B cell (primary cell): ENCODE measurements around the gene HSPA12B. TPM values are rescaled to one million over a fixed set of nuclear protein-coding genes. Genes with fewer than 3 reads are reported as not detected.
A peak's percentile ranks its signal among the peaks of the same experiment; 100 is the strongest.

ENCODE experiments used
- ATAC-seq: fragments of 200-7000 bp; cut with Tn5 transposase; one replicate; pipeline ENCODE4 v1.10.0; 2021; ENCODE audit warnings: low read depth, mild to moderate bottlenecking, moderate number of reproducible peaks, moderate library complexity
- CTCF ChIA-PET: fragments of 350-600 bp; sonication (Branson Sonifier 250); formaldehyde crosslinking; loops from one replicate; lab custom pipeline; 2021; ENCODE audit warnings: antibody characterized with exemption, inconsistent platforms; lab: Charles Lee
- POLR2A ChIA-PET: fragments of 350-600 bp; sonication (Branson Sonifier 250); formaldehyde crosslinking; loops from one replicate; lab custom pipeline; 2021; ENCODE audit warnings: antibody characterized with exemption; lab: Charles Lee
- DNase-seq: peaks from one replicate; pipeline ENCODE4 v3.0.0; 2013
- H2AFZ ChIP-seq: 2 replicates; pipeline ENCODE4 v1.6.1; 2012; ENCODE audit warnings: mild to moderate bottlenecking, low read depth, low read length; ENCODE audit not compliant: insufficient read depth, poor library complexity, severe bottlenecking
- H3K27ac ChIP-seq, 2 donors: 1 replicate in 1 of 2; 2 replicates in 1 of 2; pipeline ENCODE4 v1.5.1; 2012 to 2013; ENCODE audit warnings: low read length in 2 of 2, mild to moderate bottlenecking in 2 of 2, moderate library complexity in 1 of 2
- H3K27me3 ChIP-seq, 4 experiments: fragments of 200-600 bp in 1 of 4; sonication (generic) in 1 of 4; replicated peaks in 1 of 4; 1 replicate in 2 of 4; 2 replicates in 2 of 4; pipeline versions ENCODE4 v1.6.1 to v1.7.0; 2013 to 2016; ENCODE audit warnings: low read length in 3 of 4, mild to moderate bottlenecking in 2 of 4, mixed read lengths in 1 of 4, moderate library complexity in 1 of 4; ENCODE audit not compliant: insufficient read depth in 4 of 4, control insufficient read depth in 3 of 4; ENCODE audit errors: control extremely low read depth in 1 of 4
- H3K36me3 ChIP-seq, 2 experiments: replicated peaks in 1 of 2; 1 replicate in 1 of 2; 2 replicates in 1 of 2; pipeline versions ENCODE4 v1.6.1 to v1.7.1; 2013; ENCODE audit warnings: low read length in 1 of 2; ENCODE audit not compliant: insufficient read depth in 2 of 2, control insufficient read depth in 1 of 2; ENCODE audit errors: control extremely low read depth in 1 of 2, extremely low read depth in 1 of 2
- H3K4me1 ChIP-seq, 2 donors: fragments of 200-600 bp in 1 of 2; sonication (generic) in 1 of 2; 1 replicate in 1 of 2; 2 replicates in 1 of 2; pipeline versions ENCODE4 v1.5.1 to v1.6.1; 2013 to 2017; ENCODE audit warnings: low read length in 2 of 2; ENCODE audit not compliant: control insufficient read depth in 2 of 2, insufficient read depth in 2 of 2
- H3K4me2 ChIP-seq: replicated peaks from 2 replicates; pipeline ENCODE3; 2012; ENCODE audit warnings: mild to moderate bottlenecking, low read depth, low read length; ENCODE audit not compliant: poor library complexity, severe bottlenecking
- H3K4me3 ChIP-seq, 5 experiments: fragments of 200-600 bp in 1 of 5; sonication (generic) in 1 of 5; 1 replicate in 3 of 5; 2 replicates in 2 of 5; pipeline versions ENCODE4 v1.5.1 to v1.7.0; 2011 to 2016; ENCODE audit warnings: low read length in 4 of 5, mild to moderate bottlenecking in 4 of 5, low read depth in 2 of 5, control low read depth in 1 of 5, moderate library complexity in 1 of 5; ENCODE audit not compliant: insufficient read depth in 1 of 5; ENCODE audit errors: control extremely low read depth in 1 of 5, extremely low read depth in 1 of 5
- H3K79me2 ChIP-seq: fragments of 200-600 bp; sonication (generic); one replicate; pipeline ENCODE4 v1.6.0; 2016; ENCODE audit warnings: low read length; ENCODE audit not compliant: control insufficient read depth, insufficient read depth
- H3K9ac ChIP-seq: fragments of 200-600 bp; sonication (generic); 2 replicates; pipeline ENCODE4 v1.6.1; 2017; ENCODE audit warnings: mild to moderate bottlenecking, low read length, moderate library complexity
- H3K9me3 ChIP-seq, 3 donors: one replicate each; pipeline versions ENCODE4 v1.6.1 to v1.7.1; 2013; ENCODE audit warnings: low read length in 2 of 3; ENCODE audit not compliant: control insufficient read depth in 2 of 3, insufficient read depth in 1 of 3; ENCODE audit errors: control extremely low read depth in 1 of 3
- H4K20me1 ChIP-seq: 2 replicates; pipeline ENCODE4 v1.6.0; 2012; ENCODE audit warnings: mild to moderate bottlenecking, low read length; ENCODE audit not compliant: insufficient read depth, control insufficient read depth, poor library complexity, severe bottlenecking
- H3K27ac Mint-ChIP-seq: one replicate; pipeline ENCODE4 v1.8.0; 2021; ENCODE audit warnings: mixed read lengths
- H3K27me3 Mint-ChIP-seq: one replicate; pipeline ENCODE4 v1.8.0; 2021; ENCODE audit warnings: mixed read lengths
- H3K4me1 Mint-ChIP-seq: one replicate; pipeline ENCODE4 v1.8.0; 2021; ENCODE audit warnings: mixed read lengths
- H3K4me3 Mint-ChIP-seq: one replicate; pipeline ENCODE4 v1.8.0; 2021; ENCODE audit warnings: mixed read lengths
- H3K9me3 Mint-ChIP-seq: one replicate; pipeline ENCODE4 v1.8.0; 2022; ENCODE audit warnings: mixed read lengths; ENCODE audit not compliant: insufficient read depth
- EZH2 ChIP-seq: IDR thresholded peaks from 2 replicates; pipeline ENCODE4 v1.6.1; 2012; ENCODE audit warnings: borderline replicate concordance, low read depth, mild to moderate bottlenecking, moderate library complexity, low read length; ENCODE audit not compliant: insufficient read depth, poor library complexity, severe bottlenecking
- WGBS: methylation state at CpG from one replicate; pipeline ENCODE4 v1.1.5; 2013; ENCODE audit warnings: missing lambda C conversion rate; ENCODE audit not compliant: insufficient coverage; 5-methylcytosine and 5-hydroxymethylcytosine counted together
- intact Hi-C: fragments of 100-400 bp; cut with micrococcal nuclease; formaldehyde crosslinking; loops from one replicate; pipeline ENCODE4 v1.10.0; 2022
- polyA plus RNA-seq: library from polyadenylated mRNA; depleted of rRNA; stranded (reverse); fragments of >200 nt; gene quantifications from 2 replicates; pipeline ENCODE4 v1.2.3, GENCODE V29; 2012
- total RNA-seq, 2 donors: library from RNA; stranded (reverse); fragments of 120-200 nt in 1 of 2; gene quantifications; 1 replicate in 1 of 2; 2 replicates in 1 of 2; pipeline versions ENCODE4 v1.2.3 to v1.2.4, GENCODE V29; 2013 to 2022
- TF ChIP-seq, protein P1 (sequence below): fragments of 200-600 bp; IDR thresholded peaks from one replicate; pipeline ENCODE4 v1.8.0; 2022; ENCODE audit warnings: antibody characterized with exemption, mild to moderate bottlenecking

HSPA12B gene
- total and polyA plus RNA-seq, 2 donors (not counting 1 experiment from before 2014, with no cell fraction given): not detected

DNA sequence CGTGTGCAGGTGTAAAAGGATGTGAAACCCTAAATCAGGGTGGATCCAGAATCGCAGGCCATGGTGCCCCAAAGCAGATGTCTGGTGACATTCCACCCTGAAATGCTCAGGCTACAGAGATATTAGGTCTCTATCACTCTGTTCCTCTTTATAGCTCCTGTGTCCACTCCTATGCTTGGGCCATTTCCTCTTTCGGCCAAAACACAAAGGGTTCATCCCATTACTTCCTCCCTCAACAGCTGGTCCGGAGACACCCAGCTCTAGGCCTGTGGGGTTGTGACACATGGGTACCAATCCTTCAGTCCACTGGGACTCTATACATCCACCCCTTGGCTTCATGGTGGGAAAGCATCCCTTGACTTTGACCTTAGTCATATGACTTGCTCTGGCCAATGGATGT is 18.4 kb upstream of the HSPA12B start:
- 75% methylated on average over 4 of the region's 4 CpGs for WGBS

DNA sequence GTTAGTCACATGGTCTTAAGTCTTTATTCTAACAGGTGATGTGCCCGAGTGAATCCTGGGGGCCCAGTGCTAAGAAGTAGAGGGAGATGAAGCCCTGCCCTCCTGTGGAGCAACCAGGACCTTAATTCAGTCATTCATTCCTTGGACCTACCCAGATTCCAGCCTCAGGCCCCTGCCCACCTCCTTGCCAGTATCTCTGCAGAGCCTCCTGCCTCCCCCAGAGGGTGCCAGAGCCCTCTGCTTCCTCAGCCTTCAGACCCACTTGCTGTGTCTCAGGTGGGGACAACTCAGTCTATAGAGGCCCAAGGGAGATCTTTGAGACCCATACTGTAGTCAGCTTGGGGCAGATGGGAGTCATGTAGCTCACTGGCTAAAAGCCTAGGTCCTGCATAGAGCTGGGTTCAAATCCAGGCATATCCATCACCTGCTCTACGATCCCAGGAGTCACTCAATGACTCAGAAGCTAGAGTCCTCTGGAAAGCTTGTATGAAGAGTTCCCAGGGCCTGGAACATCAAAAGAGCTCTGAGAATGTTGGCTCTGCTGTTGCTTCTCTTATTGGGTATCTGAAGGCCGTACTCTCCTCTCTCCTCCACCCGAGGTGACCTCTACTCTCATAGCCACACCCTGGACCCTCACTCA is 16.2 kb upstream of the HSPA12B start:
- H3K27me3 Mint-ChIP-seq: peaks cover 35% of the 10 kb centered on the region
- Histone ChIP-seq H3K9ac (no peak overlapping the region), H3K36me3 (no peaks in the 10 kb centered on the region), H3K27me3 (peaks cover 0 to 4% (median 0%) of the 10 kb centered on the region in 4 experiments), H3K4me1 (no peaks in the 10 kb centered on the region), H3K4me3 (no peak overlapping the region), H3K79me2 (no peaks in the 10 kb centered on the region), H3K27ac (no peak overlapping the region), H2AFZ (no peak overlapping the region), H3K4me2 (no peak overlapping the region), H4K20me1 (no peaks in the 10 kb centered on the region), H3K9me3 (peaks cover 0 to 1% (median 0%) of the 10 kb centered on the region in 3 donors)
- H3K27ac Mint-ChIP-seq: no peak overlapping the region
- DNase-seq (peak; percentile 30), ATAC-seq (no peak)
- H3K9me3 Mint-ChIP-seq: no peaks in the 10 kb centered on the region
- H3K4me3 Mint-ChIP-seq: no peak overlapping the region
- ChIA-PET CTCF (interaction anchor here (1.1 kb wide), 1 partner anchor 52 kb away, joined by 3 read pairs; no protein-coding TSS in a partner anchor), POLR2A (no interaction called here)
- WGBS: 88% methylated on average over 3 of the region's 4 CpGs
- intact Hi-C loops: loop anchor here (1.0 kb wide), 1 partner anchor 369 kb away; no protein-coding TSS in a partner anchor
- TF ChIP-seq, protein P1, sequence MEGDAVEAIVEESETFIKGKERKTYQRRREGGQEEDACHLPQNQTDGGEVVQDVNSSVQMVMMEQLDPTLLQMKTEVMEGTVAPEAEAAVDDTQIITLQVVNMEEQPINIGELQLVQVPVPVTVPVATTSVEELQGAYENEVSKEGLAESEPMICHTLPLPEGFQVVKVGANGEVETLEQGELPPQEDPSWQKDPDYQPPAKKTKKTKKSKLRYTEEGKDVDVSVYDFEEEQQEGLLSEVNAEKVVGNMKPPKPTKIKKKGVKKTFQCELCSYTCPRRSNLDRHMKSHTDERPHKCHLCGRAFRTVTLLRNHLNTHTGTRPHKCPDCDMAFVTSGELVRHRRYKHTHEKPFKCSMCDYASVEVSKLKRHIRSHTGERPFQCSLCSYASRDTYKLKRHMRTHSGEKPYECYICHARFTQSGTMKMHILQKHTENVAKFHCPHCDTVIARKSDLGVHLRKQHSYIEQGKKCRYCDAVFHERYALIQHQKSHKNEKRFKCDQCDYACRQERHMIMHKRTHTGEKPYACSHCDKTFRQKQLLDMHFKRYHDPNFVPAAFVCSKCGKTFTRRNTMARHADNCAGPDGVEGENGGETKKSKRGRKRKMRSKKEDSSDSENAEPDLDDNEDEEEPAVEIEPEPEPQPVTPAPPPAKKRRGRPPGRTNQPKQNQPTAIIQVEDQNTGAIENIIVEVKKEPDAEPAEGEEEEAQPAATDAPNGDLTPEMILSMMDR: peak; percentile 45
- no peak for TF ChIP-seq EZH2
- no peaks in the 10 kb centered on the region for H3K4me1 Mint-ChIP-seq

More for the DNA sequence above, 18.4 kb upstream of the HSPA12B start:
- H3K4me2 ChIP-seq: no peak overlapping the region
- H4K20me1 ChIP-seq: no peaks in the 10 kb centered on the region
- H3K9me3 ChIP-seq: no peaks in the 10 kb centered on the region
- H3K4me1 Mint-ChIP-seq: no peaks in the 10 kb centered on the region
- no peak overlapping the region for H2AFZ ChIP-seq
- H3K4me1 ChIP-seq: no peaks in the 10 kb centered on the region
- no peak overlapping the region for H3K27ac Mint-ChIP-seq
- ATAC-seq: no peak
- peaks cover 0 to 13% (median 0%) of the 10 kb centered on the region in 4 experiments for H3K27me3 ChIP-seq
- no peaks in the 10 kb centered on the region for H3K79me2 ChIP-seq
- no peaks in the 10 kb centered on the region for H3K9me3 Mint-ChIP-seq
- no peak overlapping the region for H3K4me3 Mint-ChIP-seq
- ChIA-PET CTCF (interaction anchor here (0.6 kb wide), 1 partner anchor 252 kb away, joined by 3 read pairs; no protein-coding TSS in a partner anchor), POLR2A (no interaction called here)
- H3K4me3 ChIP-seq: no peak overlapping the region
- intact Hi-C loops: no loop called here
- peaks cover 20% of the 10 kb centered on the region for H3K27me3 Mint-ChIP-seq
- H3K27ac ChIP-seq: no peak overlapping the region
- H3K9ac ChIP-seq: no peak overlapping the region
- no peak for TF ChIP-seq EZH2
- TF ChIP-seq, protein P1: no peak
- H3K36me3 ChIP-seq: no peaks in the 10 kb centered on the region
- DNase-seq: no peak
